Measurements from ENCODE around the gene FAM78A.

- no peak for TF ChIP-seq CTCF (IDR thresholded peaks at IDR 0.05; ENCODE audit: insufficient read depth, low read depth, low read length)
- no peak for TF ChIP-seq EZH2 (IDR thresholded peaks at IDR 0.05; ENCODE audit: insufficient read depth, low read length)
Measured at GRCh38 chr9:131296460-131296859, 20.1 kb upstream of the FAM78A start.

Data from astrocyte (in vitro differentiated cells and primary cell).